Measurements from ENCODE around the gene SRSF4. TPM values are rescaled to one million over a fixed set of nuclear protein-coding genes. Genes with fewer than 3 reads are reported as not detected.

SRSF4 gene
- total and polyA plus RNA-seq, 9 of the 15 experiments (the other 6 are each of a cell fraction or from before 2014, with no cell fraction given) = 15.9 to 132 (median 82.0) TPM

- TF ChIP-seq CUX1 (CRISPR knock-in tag; IDR thresholded peaks at IDR 0.05) = no peak
- TF ChIP-seq HDGF (IDR thresholded peaks at IDR 0.05) = peak; percentile 82; the same call in 1 of the 2 replicates
- peak; percentile 31 for TF ChIP-seq TAF1 (IDR thresholded peaks at IDR 0.05; ENCODE audit: control insufficient read depth, extremely low read depth, insufficient read depth, low read length, severe bottlenecking)
- peak; percentile 61; the same call in 1 of the 2 replicates for TF ChIP-seq CHAMP1 (IDR thresholded peaks at IDR 0.05)
- no peak for TF ChIP-seq ZBTB34 (CRISPR knock-in tag; IDR thresholded peaks at IDR 0.05)
- no peak for TF ChIP-seq TBP (optimal IDR thresholded peaks at IDR 0.05; ENCODE audit: low read depth, low read length)
- TF ChIP-seq IRF9 (tag; IDR thresholded peaks at IDR 0.05) = no peak
- peak; percentile 77 for TF ChIP-seq ZNF444 (CRISPR knock-in tag; IDR thresholded peaks at IDR 0.05)
- TF ChIP-seq ADNP (tag; IDR thresholded peaks at IDR 0.05) = peak; percentile 84
- TF ChIP-seq CEBPG (CRISPR knock-in tag; IDR thresholded peaks at IDR 0.05) = peak; percentile 32; the same call in 1 of the 2 replicates
- TF ChIP-seq CEBPG (tag; conservative IDR thresholded peaks at IDR 0.05 in 1 of 2, IDR thresholded peaks at IDR 0.05 in 1 of 2) = no peak
- no peak for TF ChIP-seq ZNF121 (CRISPR knock-in tag; conservative IDR thresholded peaks at IDR 0.05)
- no peak for TF ChIP-seq KDM2B (CRISPR knock-in tag; IDR thresholded peaks at IDR 0.05)
- no peak for TF ChIP-seq SNRNP70 (optimal IDR thresholded peaks at IDR 0.05; ENCODE audit: low read depth, low read length)
- no peak for TF ChIP-seq PHB (CRISPR knock-in tag; IDR thresholded peaks at IDR 0.05)
- TF ChIP-seq NR1H2 (CRISPR knock-in tag; IDR thresholded peaks at IDR 0.05) = no peak
Measured at GRCh38 chr1:29156543-29157268, 25.0 kb downstream of the SRSF4 start (continued).

Data from K562 (cell line).